SKM-1 treated with dmso at 0.1 percent for 144 hours (cell line): Measurements from ENCODE around the gene PRRT4.
A peak's percentile ranks its signal among the peaks of the same experiment; 100 is the strongest.

Source experiments
- DNase-seq: peaks from one replicate; lab custom pipeline; 2025; ENCODE audit not compliant: unreplicated experiment; lab: John Stamatoyannopoulos, UW

Gene PRRT4

DNA sequence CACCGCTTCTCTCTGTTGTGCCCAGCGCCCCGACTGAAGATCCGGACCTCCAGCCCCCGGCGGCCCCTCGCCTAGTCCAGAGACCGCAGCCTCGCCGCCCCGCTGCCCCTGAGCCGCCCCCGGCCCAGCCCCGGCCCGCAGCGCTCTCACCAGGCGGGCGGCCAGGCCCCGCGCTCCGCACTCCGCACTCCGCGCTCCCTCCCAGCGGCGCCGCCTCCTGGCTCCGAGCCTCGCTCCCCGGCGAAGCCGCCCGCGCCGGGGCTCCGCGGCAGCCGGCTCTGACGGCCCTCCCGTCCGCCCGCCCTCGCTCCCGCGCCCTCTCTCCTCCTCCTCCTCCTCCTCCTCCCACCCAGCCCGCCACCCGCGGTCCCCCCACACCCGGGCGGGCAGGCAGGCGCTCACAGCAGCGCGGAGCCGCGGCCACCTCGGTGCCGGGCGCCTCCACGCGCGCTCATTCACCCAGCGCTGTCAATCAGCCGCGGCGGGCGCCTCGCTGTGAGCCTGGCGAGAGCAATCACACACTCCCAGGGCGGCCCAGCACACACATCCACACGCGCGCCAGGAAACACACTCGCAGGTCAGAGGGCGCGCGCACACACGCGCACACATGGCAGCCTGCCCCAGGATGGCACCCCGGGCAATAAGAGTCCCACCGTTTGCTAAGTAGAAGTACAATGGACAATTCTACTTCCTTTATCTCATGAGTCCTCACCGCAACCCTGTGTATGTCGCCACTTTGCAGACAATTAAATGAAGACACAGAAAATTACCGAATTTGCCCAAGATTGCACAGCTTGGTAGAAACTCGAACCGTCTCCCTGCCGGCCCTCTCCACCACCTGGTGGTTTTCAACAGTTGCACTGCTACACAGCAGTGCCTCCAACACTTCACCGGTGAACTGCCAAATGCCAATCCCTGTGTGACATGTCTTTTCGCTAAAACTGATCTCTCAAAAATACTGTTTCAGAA, at the start of gene PRRT4:
PRRT4 (minus strand) TSS at position 280 of the 969 bp plus-strand sequence.
- peak; percentile 75 for DNase-seq

DNA sequence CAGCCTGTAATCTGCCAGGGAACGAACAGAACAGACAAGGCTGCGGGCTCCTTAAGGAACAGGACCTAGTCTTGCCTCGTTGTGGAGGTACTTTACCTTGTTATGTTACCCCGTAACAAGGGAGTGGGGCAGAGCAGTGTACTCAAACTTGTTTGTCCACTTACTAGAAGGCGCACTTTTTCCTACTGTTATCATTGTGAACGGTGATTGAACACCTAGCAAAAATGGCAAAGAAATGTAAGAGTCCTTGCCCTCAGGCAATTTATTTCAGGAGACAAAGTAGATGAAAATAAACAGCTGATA, 48.9 kb upstream of the PRRT4 start:
- no peak for DNase-seq

DNA sequence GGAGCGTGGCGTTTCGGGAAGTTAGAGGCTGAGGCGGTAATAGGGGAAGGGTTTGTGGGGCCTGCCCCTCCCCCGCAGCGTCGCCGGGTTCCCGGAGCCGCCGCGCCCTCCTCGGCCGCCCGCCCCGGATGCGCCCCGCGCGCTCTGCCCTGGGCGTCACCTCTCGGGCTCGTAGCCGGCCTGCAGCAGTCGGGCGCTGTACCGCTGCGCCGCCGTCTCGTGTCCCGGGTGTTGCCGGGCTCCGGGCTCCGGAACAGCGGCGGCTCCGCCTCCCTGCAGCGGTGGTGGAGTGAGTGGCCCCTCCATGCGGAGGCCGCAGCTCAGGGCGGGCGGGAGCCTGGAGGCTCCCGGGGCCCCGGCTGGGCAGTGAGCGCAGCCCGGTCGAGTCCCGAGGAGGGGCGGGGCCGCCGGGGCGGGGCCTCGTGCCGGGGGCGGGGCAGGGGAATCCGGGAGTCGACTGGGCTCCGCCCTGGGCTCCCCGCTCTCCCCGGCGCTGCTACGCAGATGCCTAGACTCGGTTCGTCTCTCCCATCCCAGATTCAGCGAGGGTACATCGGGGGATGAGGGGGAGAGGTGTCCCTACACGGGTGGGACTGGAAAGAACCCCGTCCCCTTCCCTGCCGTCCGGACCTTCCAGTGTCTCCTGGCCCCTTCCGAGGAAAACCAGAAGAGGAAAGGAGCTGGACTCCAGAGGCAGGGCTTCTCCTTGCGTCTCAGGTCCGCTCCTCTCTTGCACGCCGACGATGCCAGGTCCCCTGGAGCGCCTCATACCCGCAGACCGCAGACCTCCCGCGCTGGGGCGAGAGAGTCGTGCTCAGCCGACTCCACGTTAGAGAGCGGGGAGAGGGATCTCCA, 48.3 kb upstream of the PRRT4 start, which contains the start of gene IMPDH1:
IMPDH1 (minus strand) TSS at position 387 of the 855 bp plus-strand sequence; CDS start at position 306, 81 bp downstream.
- DNase-seq: peak; percentile 74

DNA sequence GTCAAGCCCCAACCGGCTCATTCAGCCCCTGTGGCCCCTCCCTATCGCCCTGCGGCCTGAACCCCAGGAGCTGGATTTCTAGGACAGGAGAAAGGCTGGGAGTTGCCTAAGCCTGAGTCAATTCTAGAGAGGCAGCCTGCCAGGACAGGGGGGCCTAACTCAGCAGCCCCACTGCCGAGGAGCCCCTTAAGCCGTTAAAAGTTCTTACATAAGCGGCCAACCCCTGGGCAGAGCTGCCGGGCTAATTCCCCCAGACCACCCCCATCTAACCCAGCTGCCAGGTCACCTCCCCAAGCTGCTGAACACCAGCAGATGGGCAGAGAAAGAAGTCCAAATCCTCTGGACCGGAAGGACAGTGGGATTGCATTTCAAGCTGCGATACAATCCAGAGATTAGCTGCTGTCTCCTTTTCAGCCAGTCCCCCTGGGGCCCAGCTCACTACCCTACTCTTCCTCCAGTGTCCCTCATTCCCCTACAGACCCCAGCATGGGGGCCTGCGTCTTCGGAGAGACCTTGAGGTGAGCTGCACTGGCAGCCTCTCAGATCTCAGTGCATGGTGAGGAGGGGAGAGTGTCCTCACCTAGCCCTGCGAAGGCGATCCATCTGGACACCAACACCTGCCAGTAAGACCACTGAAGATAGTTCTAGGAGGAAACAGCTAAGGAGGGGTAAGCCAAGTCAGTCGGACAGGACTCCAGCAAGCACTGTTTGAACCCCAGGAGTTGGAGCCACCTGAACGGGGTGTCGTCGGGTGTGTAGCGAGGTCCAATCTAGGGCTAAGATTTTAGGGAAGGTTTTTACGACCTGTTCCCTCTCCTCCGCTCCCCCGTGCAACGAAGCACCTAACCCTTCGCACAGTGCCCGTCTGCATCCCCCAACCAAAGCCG, 47.5 kb upstream of the PRRT4 start:
- no peak for DNase-seq

DNA sequence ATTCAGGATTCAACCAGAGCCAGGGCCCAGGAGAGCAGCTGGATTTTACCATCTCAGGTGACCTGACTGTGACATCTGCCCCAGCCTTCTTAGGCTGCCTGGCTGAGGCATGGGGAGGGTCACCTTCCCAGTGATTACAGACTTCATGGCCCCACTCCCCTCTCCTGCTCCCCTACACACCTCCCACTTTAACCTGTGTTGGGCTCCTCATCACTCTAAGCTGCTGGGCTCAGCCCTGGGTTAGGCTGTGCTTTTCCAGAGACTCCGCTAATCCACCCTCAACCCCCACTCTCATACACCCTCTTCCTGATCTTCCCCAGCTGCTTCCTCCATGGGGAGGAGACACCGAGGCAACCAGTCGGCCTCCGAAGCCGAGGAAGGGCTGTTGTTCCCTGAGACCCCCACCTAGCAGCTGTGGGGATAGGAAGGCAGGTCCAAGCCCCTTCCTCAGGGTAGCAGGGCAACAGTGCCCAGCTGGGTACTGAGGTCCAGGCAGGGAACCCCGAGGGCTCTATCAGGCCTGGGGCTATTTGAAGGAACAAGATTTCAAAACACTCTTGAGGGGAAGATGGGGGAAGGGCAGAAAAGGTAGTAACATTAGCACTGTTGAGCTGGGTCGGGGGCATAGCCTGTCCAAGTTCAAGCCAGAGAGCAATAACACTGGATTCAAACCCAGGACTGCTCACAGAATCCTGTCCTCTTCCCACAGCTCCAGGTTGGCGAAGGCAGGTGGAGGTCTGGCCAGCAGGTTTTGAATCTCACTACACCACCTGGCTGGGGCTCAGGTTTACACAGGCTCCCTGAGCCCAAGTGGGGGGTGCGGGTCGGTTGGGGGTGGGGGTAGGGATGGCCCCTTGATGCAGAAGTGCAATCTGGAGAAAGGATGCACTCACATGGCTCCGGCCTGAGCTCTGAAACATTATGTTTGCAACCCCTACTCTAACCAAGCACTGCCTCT, 46.5 kb upstream of the PRRT4 start:
- peak; percentile 46 for DNase-seq

DNA sequence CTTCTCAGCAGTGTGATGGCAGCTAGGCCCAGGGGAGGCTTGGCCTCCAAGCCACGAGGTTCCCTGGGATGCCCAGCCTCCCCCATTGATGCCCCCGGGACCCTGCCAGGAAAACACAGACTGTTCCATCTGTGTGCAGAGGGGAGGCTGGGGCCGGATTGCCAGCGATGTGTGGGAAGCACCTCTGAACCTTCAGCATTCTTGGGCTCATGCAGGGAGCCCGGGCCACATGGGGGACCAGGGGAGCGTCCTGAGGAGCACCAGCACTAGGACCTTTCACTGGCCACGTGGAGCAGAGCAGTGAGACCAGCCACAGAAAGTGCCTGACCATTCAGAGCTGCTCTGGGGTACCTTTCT, 45.7 kb upstream of the PRRT4 start:
- no peak for DNase-seq

DNA sequence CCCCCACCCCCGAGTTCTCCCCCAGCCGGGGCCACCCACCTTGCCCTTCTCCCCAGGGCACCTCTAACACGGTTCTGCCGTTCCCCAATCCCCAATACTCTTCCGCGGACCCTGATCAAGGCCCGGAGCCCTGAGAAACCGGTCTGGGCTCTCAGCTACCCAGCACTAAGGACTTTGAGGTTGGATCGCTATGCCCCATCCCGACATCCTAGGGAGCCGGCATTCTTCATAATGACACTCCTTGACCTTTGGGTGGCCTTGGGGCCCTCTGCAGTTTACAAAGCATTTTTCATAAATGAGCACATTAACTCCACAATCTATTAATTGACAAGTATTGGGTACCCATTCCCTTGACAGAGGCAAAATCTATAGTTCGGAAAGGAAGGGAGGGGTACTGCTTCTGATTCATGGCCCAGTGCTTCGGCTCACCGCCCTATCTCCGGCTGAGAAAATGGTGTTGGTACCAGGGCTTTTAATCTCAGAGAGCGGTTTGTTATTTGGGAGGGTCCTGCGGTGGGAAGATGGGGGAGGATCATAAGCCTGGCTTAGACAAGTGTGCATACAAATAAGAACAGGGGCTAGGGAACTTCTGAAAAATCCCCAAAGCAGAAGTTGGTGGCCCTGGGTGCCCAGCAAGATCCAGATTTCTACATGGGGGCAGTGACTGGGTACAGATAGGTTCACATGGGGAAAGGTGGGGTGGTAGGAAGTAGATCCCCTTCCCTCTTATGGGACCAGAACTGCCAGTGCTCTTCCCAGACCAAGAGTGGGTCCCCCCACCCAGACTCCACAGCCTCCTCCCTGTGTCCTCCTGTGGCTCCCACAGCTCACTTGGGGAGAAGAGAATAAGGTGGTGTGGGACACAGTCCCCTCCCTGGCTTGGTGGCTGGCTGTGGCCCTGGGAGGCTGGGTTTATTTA, 45.1 kb upstream of the PRRT4 start:
- no peak for DNase-seq

DNA sequence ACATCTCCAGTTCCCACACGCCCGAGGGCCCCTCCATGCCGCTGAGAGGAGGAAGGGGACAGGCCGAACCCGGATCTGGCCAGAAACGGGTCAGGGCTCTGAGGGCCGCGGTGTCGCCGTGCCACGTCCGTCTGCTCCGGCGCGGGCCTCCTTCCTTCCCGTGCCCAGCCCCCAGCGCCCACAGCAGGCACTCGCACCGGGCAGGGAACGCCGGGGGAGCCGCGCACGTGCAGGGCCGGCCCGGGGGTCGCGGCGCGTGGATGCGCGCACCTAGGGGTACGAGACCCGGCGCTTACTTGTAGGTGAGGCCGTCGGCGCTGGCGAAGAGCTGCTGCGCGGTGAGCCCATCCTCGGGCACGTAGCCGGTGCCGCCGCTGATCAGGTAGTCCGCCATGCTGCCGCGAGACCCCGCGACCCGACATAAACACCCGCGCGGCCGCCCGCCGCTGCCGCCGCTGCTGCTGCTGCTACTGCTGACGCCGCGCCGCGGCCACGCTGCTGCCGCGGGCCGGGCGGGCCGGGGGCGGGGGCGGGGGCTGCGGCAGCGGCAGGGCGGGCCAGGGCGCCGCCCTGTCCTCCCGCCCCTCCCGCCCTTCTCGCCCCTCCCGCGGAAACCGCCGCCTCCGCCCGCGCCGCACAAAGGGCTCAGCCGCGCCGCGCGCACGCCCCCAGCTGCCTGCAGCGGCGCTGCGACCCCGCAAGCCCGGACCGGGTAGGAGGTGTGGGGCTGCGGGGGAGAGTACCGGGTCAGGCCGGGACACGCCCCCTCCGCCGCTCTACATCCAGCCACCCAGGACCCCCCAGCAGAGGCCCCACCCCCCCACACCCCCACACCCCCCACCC, 44.2 kb upstream of the PRRT4 start:
- DNase-seq: no peak

DNA sequence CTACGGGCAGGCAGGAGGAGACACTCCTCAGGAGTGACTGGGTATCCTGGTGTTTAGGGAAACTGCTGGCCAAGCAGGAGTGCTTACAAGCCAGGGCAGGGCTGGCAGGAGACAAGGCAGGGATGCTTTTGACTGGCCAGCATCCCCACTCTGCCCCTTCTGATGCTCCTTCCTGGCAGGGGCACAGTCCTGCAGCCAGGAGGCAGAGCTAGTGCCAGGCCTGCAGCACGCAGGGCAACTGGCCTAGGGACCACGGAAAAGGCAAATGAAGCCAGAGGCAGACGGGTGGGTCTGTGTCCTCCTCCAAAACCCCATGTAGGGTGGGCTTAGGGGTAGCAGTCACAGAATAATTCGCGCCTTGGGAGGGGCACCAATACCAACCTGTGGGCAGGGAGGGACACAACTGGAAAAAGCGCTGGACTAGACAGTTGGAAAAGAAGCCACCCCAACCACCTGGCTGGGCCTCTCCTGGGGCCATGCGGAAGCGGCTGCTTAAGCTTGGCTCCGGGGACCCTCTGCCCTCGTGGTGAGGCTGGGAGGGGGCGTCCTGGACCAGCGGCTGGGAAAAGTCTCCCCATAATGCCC, 43.5 kb upstream of the PRRT4 start:
- DNase-seq: no peak

DNA sequence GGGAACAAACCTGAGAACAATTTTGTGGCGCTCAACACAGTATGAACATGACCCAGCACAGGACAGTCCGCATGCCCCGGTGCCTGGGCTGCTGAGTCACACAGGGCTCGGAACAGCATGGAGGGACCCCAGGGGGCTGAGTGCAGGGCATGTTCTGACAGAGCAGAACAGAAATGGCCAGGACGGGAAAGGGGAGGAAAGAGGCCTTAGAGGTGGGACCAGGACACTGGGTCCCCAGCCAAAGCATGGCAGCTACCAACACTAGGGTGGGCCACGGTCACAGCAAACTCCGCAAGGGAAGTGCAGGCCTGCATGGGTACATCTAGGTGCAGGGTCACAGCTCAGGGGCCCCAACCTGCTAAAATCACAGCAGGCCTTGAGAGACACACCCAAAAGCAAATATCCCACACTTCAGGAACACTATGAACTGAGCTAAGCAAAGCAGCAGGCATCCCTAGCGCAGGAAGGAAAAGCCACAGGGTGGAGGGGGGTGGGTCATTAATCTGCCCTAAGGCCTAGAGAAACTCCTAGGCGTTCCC, 42.7 kb upstream of the PRRT4 start:
- no peak for DNase-seq

DNA sequence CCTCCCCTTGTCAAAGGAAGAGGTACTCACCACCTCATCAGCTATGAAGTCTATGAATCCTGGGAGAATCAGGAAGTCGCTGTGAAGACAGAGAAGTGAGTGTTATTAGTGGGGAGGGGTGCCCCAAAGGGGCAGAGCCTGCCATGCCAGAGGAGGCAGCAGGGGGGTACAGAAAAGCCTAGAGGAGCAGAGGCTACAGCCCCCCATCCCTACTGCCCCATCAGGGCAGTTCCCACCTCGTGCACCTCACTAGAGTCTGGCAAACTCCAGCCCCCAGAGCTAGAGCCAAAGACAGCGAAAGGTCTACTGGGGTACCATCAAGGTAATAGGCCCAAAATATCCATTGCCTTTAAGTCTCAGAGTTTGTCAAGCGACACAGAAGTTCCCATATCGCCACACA, 42.2 kb upstream of the PRRT4 start:
- no peak for DNase-seq

DNA sequence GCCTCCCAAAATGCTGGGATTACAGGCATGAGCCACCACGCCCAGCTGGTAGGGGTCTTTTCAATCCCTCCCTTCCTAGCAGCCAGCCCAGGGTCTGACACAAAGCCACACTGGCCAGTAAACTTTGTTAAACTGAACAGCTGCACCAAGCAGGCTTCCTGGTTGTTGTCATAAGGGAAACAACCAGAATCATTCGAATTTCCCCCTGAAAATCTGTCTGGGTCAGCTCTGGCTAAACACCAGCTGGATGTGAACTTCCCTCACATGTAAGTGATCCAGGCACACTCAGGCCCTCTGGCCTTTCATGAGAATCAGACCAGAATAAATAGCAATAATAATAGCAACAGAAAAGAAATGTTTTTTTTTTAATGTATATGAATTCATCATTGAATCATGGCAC, 40.9 kb upstream of the PRRT4 start:
- no peak for DNase-seq

DNA sequence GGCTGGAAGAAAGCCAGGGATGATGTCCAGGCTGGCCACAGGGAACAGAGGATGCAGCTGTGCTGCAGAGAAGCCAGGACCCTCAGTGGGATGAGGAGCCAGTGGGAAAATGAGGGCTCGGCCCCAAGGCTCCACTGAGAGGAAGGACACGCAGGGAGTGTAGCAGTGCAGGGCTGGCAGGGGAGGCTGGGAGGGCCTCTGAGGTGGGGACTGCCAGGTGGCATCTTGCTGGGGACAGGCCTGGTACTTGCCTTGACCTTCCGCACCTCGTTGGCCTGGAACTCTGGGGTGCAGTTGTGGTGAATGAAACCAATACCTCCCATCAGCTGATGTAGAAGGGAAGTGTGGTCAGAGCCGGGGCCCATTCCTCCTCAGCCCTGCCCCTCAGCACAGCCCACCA, 39.1 kb upstream of the PRRT4 start:
- DNase-seq: no peak

DNA sequence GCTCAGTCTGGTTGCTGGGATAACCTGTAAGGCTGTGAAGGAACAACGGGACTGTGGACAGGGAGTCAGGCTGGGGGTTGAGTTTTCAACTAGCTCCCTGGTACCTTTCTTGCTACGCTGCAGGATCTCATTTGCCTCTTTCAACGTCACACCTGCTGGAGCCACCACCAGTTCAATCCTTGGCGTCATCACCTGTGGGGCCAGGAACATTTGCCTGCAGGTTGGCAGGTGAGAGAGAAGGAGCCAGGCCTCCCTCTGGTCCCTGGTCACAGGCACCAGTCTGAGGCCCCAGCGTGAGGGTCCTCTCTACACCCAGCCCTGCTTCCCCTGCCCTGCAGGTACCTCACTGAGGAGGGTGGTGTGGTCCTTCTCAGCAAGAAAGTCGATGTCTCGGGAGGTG, 38.5 kb upstream of the PRRT4 start:
- no peak for DNase-seq

DNA sequence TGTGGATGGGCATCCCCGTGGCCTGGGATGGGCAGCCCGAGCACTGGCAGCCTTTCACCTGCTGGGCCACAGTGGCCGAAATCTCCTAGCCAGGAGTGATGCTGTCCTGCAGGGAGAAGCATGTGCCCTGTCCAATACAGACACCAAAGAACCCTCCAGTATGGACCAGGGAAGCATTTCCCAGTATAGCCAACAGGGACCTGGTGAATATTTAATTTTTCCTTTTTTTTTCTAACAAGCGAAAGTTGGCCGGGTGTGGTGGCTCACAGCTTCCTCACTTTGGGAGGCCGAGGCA, 37.3 kb upstream of the PRRT4 start:
- no peak for DNase-seq

DNA sequence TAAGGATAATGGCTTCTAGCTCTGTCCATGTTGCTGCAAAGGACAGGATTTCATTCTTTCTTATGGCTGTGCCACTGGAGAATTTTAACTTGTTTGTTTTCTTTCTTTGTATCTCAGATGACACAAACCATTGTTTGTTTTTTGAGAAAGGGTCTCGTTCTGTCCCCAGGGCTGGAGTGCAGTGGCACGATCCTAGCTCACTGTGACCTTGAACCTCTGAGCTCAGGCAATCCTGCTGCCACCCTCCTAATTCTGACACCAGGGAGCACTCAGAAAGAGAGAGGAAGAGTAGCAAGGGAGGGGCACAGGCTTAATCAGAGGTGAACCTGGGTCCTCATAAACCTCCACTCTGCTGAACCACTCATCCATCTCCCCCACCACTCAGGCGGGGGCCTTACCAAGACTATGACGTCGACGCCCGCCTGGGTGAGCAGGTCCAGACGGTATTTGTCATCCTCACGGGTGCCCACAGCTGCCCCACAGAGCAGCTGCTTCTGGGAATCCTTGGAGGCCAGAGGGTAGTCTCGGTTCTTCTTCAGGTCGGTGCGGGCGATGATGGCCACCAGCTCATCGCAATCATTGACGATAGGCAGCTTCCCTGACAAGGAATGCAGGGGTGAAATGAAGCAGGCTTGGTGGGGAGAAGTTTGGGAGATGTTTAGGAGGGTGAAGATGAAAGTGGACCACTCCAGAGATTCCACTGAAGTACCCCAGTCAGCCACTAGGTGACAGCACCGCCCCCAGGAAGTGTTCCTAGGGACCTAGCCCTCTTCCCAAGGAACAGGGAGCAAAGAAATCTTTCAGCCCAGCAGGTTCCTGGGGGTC, 36.7 kb upstream of the PRRT4 start:
- DNase-seq: no peak

DNA sequence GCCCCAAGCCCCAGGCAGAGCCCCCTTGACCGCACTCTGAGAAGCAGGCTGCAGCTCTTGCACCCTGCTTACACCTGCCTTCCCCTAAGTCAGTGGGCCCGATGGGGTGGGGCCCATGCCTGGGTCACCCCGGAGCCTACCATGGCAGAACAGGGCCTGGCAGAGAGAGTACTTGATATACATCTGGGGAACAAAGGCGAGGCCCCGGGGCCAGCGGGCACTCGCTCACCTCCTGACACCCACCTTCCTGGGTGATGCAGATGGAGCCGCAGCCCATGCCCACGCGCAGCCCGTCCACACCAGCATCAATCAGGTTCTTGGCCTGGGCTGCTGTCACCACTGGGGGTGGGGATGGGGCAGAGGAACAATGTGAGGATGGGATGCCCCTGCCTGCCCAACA, 34.9 kb upstream of the PRRT4 start:
- DNase-seq: no peak
